NB4 (cell line): ENCODE results near the gene ZBTB43.

ENCODE experiments used
- CTCF ChIP-seq: IDR thresholded peaks from one replicate; pipeline ENCODE4 v1.5.1; 2012; ENCODE audit warnings: low read depth, low read length
- POLR2A ChIP-seq: IDR thresholded peaks from 2 replicates; pipeline ENCODE4 v1.6.1; 2011; ENCODE audit warnings: mild to moderate bottlenecking; ENCODE audit not compliant: insufficient read length; ENCODE audit errors: extremely low read depth

GRCh38 chr9:126861707-126862103 lies 56.9 kb downstream of the ZBTB43 start:
- TF ChIP-seq POLR2A (no peak), CTCF (no peak)
